Adipocyte (in vitro differentiated cells): ENCODE results near the gene PSMD9.

Source experiments
- DNase-seq: peaks from one replicate; pipeline ENCODE4 v3.0.0-alpha.2; 2015; ENCODE audit warnings: low read depth
- H3K27me3 ChIP-seq: replicated peaks from 2 replicates; pipeline ENCODE4 v1.7.0; 2013; ENCODE audit warnings: mild to moderate bottlenecking, low read length, moderate library complexity; ENCODE audit not compliant: control insufficient read depth, insufficient read depth
- H3K36me3 ChIP-seq: 2 replicates; pipeline ENCODE4 v1.7.0; 2013; ENCODE audit warnings: low read length, mild to moderate bottlenecking, moderate library complexity; ENCODE audit not compliant: control insufficient read depth, insufficient read depth, severe bottlenecking
- H3K4me1 ChIP-seq: 2 replicates; pipeline ENCODE4 v1.7.0; 2013; ENCODE audit warnings: mild to moderate bottlenecking, low read length, moderate library complexity; ENCODE audit not compliant: control insufficient read depth, insufficient read depth
- H3K4me3 ChIP-seq: 2 replicates; pipeline ENCODE4 v1.7.0; 2013; ENCODE audit warnings: mild to moderate bottlenecking, low read length, moderate library complexity
- H3K9ac ChIP-seq: 2 replicates; pipeline ENCODE4 v1.7.0; 2013; ENCODE audit warnings: mild to moderate bottlenecking, low read length, moderate library complexity
- H3K9me3 ChIP-seq: 2 replicates; pipeline ENCODE4 v1.7.0; 2013; ENCODE audit warnings: mild to moderate bottlenecking, low read length, moderate library complexity; ENCODE audit not compliant: control insufficient read depth

PSMD9 gene

GRCh38 chr12:121943926-121944325, 55.3 kb downstream of the PSMD9 start:
- no peak overlapping the region for H3K4me3 ChIP-seq
- H3K27me3 ChIP-seq, result no peaks in the 10 kb centered on the region
- DNase-seq, result no peak
- H3K36me3 ChIP-seq, result peaks cover 29% of the 10 kb centered on the region
- H3K9me3 ChIP-seq, result no peaks in the 10 kb centered on the region
- no peaks in the 10 kb centered on the region for H3K4me1 ChIP-seq
- no peak overlapping the region for H3K9ac ChIP-seq

- peaks cover 31% of the 10 kb centered on the region for H3K36me3 ChIP-seq
- no peaks in the 10 kb centered on the region for H3K27me3 ChIP-seq
- no peak overlapping the region for H3K4me3 ChIP-seq
- no peak for DNase-seq
- no peaks in the 10 kb centered on the region for H3K9me3 ChIP-seq
- no peaks in the 10 kb centered on the region for H3K4me1 ChIP-seq
- H3K9ac ChIP-seq, result no peak overlapping the region
Observed at GRCh38 chr12:121946313-121947025, 57.9 kb downstream of the PSMD9 start.

DNA sequence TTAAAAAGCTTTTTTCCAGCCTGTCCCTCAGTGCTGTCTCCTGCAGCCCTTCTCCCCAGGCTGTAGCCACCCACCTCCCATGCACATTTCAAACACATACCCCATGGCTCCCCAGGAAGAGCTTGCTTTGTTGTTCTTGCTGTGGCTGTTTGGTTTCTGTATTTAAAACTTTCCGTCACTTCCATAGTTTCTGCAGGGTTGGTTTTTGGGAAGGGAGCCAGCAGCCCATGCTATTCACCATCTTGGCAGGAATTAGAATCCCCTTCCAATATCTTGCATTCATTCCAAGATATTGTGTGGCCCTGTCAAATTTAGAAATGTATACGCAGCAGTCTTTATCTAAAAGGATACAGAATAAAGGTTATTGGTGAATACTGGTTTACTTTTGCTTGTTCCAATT, 59.4 kb downstream of the PSMD9 start:
- Histone ChIP-seq H3K27me3 (no peaks in the 10 kb centered on the region), H3K4me1 (no peaks in the 10 kb centered on the region), H3K9ac (no peak overlapping the region), H3K4me3 (no peak overlapping the region), H3K9me3 (no peaks in the 10 kb centered on the region), H3K36me3 (peaks cover 20% of the 10 kb centered on the region)
- DNase-seq, result no peak

DNA sequence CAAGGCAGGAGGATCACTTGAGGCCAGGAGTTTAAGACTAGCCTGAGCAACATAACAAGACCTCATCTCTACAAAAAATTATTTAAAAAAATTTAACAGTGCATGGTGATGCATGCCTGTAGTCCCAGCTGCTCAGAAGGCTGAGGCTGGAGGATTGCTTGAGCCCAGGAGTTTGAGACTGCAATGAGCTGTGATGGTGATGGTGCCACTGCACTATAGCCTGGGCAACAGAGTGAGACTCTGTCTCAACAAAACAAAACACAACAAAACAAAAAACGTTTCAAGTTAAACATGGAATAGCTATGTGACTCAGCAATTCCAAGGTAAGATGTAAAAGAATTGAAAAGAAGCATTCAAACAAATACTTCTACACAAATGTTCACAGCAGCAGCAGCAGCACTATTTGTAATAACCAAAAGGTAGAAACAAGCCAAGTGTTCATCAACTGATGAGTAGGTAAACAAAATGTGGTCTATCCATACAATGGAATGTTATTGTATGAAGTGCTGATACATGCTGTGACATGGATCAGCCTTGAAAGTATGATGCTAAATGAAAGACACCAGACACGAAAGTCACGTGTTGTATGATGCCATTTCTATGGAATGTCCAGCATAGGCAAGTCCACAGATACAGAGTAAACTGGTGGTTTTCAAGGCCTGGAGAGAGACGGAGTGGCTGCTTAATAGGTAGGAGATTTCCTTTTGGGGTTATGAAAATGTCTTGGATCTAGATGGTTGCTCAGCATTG, 61.2 kb downstream of the PSMD9 start:
- Histone ChIP-seq H3K4me1 (no peaks in the 10 kb centered on the region), H3K4me3 (no peak overlapping the region), H3K9ac (no peak overlapping the region), H3K27me3 (no peaks in the 10 kb centered on the region), H3K36me3 (peaks cover 16% of the 10 kb centered on the region), H3K9me3 (peaks cover 5% of the 10 kb centered on the region)
- peak; percentile 72 for DNase-seq

DNA sequence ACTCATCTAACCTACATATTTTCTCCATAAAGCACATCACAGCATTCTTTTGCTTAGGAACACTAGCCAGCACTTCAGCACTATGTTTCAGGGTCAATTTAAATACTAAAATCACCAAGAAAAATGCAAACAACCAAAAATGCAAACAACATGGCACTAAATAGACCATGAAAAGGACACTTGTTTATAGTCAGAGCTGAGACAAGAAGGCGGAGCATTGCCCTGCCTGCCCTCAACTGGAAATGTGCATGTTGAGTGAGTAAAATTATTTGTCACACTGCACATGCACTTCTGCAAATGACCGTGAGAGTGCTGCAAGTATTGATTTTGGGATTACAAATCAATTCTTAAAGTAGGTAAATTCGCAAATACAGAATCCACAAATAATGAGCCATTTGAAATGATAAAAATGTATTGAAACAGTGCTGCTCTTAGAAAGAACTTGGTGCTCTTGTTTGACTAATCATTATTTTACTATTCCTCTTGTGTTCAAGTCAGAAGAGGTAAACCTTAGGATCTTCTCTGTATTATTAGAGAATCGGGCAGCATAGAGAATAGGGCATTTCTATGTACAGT, 64.6 kb downstream of the PSMD9 start:
- no peaks in the 10 kb centered on the region for H3K27me3 ChIP-seq
- no peak overlapping the region for H3K4me3 ChIP-seq
- peaks cover 5% of the 10 kb centered on the region for H3K9me3 ChIP-seq
- DNase-seq, result no peak
- no peak overlapping the region for H3K9ac ChIP-seq
- H3K36me3 ChIP-seq, result peaks cover 10% of the 10 kb centered on the region
- H3K4me1 ChIP-seq, result no peaks in the 10 kb centered on the region

DNA sequence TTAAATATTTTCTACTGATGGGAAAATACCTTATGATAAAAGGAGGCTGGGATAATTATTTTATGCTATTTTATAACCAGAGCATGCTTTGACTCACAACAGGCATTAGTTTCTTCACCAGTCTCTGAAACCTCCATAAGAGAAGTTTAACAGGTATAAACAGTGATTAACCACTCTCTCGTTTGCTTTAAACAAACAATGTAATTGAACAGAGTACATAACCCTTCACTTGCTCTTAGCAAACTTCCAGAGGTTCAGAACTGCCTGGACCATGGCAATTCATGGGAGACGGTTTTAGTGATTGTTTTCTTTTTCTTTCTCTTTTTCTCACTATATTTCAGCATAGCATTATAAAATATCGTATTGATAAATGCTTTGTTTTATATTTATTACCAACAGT, 65.1 kb downstream of the PSMD9 start:
- Histone ChIP-seq H3K36me3 (peaks cover 12% of the 10 kb centered on the region), H3K27me3 (no peaks in the 10 kb centered on the region), H3K9ac (no peak overlapping the region), H3K4me3 (no peak overlapping the region), H3K4me1 (no peaks in the 10 kb centered on the region), H3K9me3 (peaks cover 5% of the 10 kb centered on the region)
- no peak for DNase-seq

- H3K36me3 ChIP-seq, result peaks cover 14% of the 10 kb centered on the region
- no peaks in the 10 kb centered on the region for H3K4me1 ChIP-seq
- peak; percentile 34 for DNase-seq
- H3K4me3 ChIP-seq, result no peak overlapping the region
- H3K9ac ChIP-seq, result no peak overlapping the region
- H3K27me3 ChIP-seq, result no peaks in the 10 kb centered on the region
- H3K9me3 ChIP-seq, result peaks cover 5% of the 10 kb centered on the region
Observed at GRCh38 chr12:121955258-121956237, 67.0 kb downstream of the PSMD9 start.

- DNase-seq, result no peak
- H3K9ac ChIP-seq, result no peak overlapping the region
- no peaks in the 10 kb centered on the region for H3K27me3 ChIP-seq
- H3K36me3 ChIP-seq, result peaks cover 20% of the 10 kb centered on the region
- H3K4me3 ChIP-seq, result no peak overlapping the region
- H3K9me3 ChIP-seq, result peaks cover 5% of the 10 kb centered on the region
- H3K4me1 ChIP-seq, result no peaks in the 10 kb centered on the region
Observed at GRCh38 chr12:121957861-121958515, 69.4 kb downstream of the PSMD9 start.

GRCh38 chr12:121958541-121959240, 70.1 kb downstream of the PSMD9 start:
- no peak for DNase-seq
- Histone ChIP-seq H3K4me3 (no peak overlapping the region), H3K9me3 (no peaks in the 10 kb centered on the region), H3K9ac (no peak overlapping the region), H3K4me1 (no peaks in the 10 kb centered on the region), H3K36me3 (peaks cover 16% of the 10 kb centered on the region), H3K27me3 (no peaks in the 10 kb centered on the region)

DNA sequence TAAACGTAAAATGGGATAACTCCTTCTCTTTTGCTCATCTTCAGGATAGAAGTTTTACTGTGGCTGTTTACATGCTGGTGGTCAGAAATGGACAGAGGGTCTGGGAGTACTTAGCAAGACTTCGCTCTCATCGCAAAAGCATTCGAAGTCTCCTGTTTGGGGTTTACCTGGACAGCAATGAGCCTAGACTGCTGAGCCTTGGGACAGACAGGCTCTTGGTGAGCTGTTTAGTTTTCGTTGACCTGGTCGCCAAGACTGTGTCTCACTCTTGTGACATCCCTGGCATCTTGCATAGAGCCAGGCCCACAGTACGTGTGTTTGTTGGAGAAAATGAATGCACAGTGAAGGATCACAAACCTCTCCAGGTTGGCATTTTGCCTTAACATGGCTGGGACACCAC, 72.0 kb downstream of the PSMD9 start:
- Histone ChIP-seq H3K27me3 (no peaks in the 10 kb centered on the region), H3K9ac (no peak overlapping the region), H3K4me3 (no peak overlapping the region), H3K4me1 (peaks cover 8% of the 10 kb centered on the region), H3K9me3 (no peaks in the 10 kb centered on the region), H3K36me3 (peaks cover 14% of the 10 kb centered on the region)
- no peak for DNase-seq
